GM10248 (cell line): ENCODE results near the gene CYB561D1.

Experiments
- CTCF ChIA-PET: fragments of 300-600 bp; sonication (Branson Sonifier 250); formaldehyde crosslinking; extraction: SDS; loops from one replicate; lab custom pipeline; 2021; ENCODE audit warnings: antibody characterized with exemption; lab: Yijun Ruan, JAX
- POLR2A ChIA-PET: fragments of 350-650 bp; sonication (Branson Sonifier 250); formaldehyde crosslinking; extraction: SDS; loops from one replicate; lab custom pipeline; 2020; ENCODE audit warnings: antibody characterized with exemption; lab: Yijun Ruan, JAX
- DNase-seq: peaks from one replicate; pipeline ENCODE4 v3.0.0; 2012; ENCODE audit errors: extremely low spot score
- TF ChIP-seq, protein P1 (sequence below): IDR thresholded peaks from 2 replicates; pipeline ENCODE4 v1.5.1; 2012; ENCODE audit warnings: mild to moderate bottlenecking, low read depth; ENCODE audit errors: extremely low read depth, missing control alignments, control extremely low read depth

The CYB561D1 gene

DNA sequence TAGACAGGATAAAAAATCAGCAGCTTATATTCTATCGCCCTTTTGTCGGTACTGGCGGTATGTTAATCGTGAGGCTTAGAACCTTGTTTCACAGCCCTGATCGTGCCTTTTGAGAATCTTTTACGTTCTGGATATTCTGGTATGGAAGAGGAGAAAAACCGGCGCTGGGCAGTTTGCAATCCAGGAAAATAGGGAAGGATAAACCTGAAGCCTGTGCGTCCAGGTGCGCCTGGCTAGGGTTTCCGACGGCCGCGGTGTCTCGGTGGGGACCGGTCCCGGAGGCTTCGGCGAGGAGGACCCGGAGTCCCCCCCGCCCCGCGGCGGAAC lies 27.8 kb upstream of the CYB561D1 start:
- peak; percentile 3 for DNase-seq
- CTCF ChIA-PET = interaction anchor here (1.3 kb wide), 1 partner anchor 27 kb away, joined by 3 read pairs; no protein-coding TSS in a partner anchor
- POLR2A ChIA-PET = no interaction called here
- TF ChIP-seq, protein P1, sequence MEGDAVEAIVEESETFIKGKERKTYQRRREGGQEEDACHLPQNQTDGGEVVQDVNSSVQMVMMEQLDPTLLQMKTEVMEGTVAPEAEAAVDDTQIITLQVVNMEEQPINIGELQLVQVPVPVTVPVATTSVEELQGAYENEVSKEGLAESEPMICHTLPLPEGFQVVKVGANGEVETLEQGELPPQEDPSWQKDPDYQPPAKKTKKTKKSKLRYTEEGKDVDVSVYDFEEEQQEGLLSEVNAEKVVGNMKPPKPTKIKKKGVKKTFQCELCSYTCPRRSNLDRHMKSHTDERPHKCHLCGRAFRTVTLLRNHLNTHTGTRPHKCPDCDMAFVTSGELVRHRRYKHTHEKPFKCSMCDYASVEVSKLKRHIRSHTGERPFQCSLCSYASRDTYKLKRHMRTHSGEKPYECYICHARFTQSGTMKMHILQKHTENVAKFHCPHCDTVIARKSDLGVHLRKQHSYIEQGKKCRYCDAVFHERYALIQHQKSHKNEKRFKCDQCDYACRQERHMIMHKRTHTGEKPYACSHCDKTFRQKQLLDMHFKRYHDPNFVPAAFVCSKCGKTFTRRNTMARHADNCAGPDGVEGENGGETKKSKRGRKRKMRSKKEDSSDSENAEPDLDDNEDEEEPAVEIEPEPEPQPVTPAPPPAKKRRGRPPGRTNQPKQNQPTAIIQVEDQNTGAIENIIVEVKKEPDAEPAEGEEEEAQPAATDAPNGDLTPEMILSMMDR = no peak

DNA sequence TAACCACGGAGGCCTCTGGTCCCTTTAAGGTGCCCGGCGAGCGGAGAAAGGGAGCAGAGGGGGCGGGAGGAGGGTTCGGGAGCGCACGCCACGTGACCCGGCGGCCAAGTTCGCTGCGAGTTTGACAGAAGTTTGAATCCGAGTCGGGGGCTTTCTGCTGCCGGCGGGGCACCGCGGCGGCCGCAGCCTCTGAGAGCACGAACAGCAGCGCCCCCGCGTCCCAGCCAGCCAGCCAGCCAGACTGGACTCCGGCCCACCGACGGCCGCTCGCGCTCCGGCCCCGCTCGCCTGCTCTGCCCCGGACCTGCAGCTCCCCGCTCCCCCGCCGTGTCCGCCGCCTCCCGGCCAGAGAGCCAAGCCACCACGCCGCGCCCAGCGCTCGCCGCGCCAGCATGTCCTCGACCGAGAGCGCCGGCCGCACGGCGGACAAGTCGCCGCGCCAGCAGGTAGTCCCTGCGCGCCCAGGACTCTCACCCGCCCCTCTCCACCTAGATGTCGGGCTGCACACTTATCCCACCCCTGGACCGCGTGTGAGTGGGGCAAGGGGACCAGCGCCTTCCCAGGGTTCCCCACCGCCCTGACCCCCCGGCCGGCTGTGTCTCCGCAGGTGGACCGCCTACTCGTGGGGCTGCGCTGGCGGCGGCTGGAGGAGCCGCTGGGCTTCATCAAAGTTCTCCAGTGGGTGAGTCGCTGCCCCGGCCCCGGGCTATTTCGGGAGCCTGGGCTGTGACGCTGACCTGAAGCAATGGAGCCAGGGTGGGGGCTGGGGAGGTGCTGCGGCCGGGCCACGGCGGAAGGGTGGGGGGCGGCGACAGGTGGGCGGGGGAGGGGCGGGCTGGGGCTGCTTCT lies 27.2 kb upstream of the CYB561D1 start, which contains the start of gene SYPL2:
Gene SYPL2 (plus strand): TSS at position 95 of the 849 bp plus-strand sequence. CDS start 298 bp downstream, at position 393.
- ChIA-PET CTCF (interaction anchor here (1.3 to 1.6 kb wide), 2 partner anchors 26 to 66 kb away, joined by 3 to 4 read pairs; no protein-coding TSS in a partner anchor), POLR2A (no interaction called here)
- TF ChIP-seq, protein P1 = no peak
- peak; percentile 34 for DNase-seq

DNA sequence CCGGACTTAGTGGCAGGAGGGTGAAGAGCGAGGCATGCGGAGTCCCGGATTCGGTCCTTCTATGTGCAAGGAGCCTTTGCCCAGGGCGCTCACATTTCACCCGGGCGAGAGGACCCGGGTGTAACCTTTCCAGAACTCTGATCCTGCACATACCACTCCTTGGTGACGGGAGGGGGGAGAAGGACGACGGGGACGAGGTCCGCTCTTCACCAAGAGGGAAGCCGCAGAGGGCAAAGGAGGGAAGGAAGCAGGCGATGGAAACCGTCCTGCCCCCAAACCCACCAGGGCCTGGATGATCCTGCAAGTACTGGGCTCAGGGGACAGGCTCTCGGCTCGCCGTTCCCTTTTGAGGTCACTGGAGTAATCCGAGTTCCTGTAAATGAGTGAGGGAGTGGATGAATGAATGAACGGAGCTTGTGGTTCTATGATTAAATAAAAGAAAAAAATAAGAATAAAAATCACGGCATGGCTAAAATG lies 26.6 kb upstream of the CYB561D1 start:
- CTCF ChIA-PET = interaction anchor here (1.1 to 1.6 kb wide), 2 partner anchors 27 to 65 kb away, joined by 4 read pairs; partner anchors contain the start of gene CYB561D1
- DNase-seq = peak; percentile 14
- TF ChIP-seq, protein P1 = no peak
- POLR2A ChIA-PET = no interaction called here

DNA sequence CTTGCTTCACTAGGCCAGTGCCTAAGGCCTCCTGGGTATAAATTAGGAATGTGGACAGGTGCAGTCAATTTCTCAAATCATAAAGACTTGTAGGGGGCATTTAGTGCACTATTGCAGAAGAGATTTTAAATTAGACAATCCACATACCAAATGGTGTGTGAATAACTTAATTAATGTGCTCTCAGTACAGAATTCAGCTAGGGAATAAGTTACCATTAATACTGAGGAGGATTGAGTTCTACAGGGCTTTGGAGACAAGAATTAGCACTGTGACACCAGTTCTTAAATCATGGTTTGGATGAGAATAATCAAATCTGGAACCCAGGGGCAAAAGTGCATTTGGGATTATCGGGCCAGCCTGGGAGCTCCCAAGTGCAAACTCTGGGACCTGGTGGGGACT lies 25.8 kb upstream of the CYB561D1 start:
- TF ChIP-seq, protein P1 = no peak
- peak; percentile 2 for DNase-seq
- CTCF ChIA-PET = interaction anchor here (1.1 to 1.6 kb wide), 2 partner anchors 26 to 64 kb away, joined by 4 read pairs; partner anchors contain the start of gene CYB561D1
- POLR2A ChIA-PET = no interaction called here

DNA sequence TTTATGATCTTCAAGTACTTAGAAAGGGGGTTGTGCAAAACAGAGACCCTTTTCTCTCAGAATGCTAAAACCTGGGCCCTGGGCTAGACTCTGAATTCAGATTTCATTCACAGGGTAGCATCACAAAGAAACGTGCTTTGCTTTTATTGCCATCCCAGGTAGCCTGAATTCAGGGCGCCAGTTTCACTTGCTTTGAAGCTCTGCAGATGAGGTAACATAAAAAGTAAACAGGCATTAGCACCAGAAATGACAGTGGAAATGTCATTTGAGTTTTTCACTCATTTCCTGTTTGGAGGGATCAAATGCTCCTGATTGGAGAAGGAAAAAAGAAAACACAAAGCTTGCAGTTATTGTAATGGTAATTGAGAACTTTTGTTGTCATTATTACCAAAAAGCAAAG lies 25.0 kb upstream of the CYB561D1 start:
- ChIA-PET POLR2A (no interaction called here), CTCF (interaction anchor here (0.8 to 1.4 kb wide), 5 partner anchors 9 to 186 kb away, joined by 3 to 6 read pairs (median 3); partner anchors contain the start of genes CYB561D1 and PSRC1)
- TF ChIP-seq, protein P1 = no peak
- DNase-seq = no peak

DNA sequence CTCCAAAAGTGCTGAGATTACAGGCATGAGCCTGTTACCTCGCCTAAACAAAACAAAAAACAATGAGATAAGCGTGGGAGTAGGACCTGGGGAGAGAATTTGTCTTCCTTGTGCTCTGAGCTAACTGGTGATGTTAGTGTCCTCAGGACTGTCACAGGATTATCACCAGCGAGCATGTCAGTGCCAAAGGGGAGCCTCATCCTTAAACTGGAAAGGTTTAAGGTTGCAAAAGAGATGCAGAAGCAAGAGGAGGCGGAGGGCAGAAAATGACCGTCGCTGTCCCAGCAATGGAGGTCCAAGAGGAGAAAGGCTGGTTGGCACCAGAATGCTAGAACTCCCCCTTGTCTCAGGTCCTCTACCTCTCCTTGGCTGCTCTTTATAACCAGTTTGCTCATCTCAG lies 23.6 kb upstream of the CYB561D1 start:
- no peak for DNase-seq
- POLR2A ChIA-PET = interaction anchor here (0.5 to 0.7 kb wide), 2 partner anchors 13 to 256 kb away, joined by 3 to 5 read pairs; no protein-coding TSS in a partner anchor
- CTCF ChIA-PET = interaction anchor here (1.2 to 1.6 kb wide), 4 partner anchors 23 to 187 kb away, joined by 3 to 6 read pairs (median 4); partner anchors contain the start of genes CYB561D1 and PSRC1
- TF ChIP-seq, protein P1 = no peak
